ENCODE results near the gene PFDN5. TPM values are rescaled to one million over a fixed set of nuclear protein-coding genes. Genes with fewer than 3 reads are reported as not detected.

PFDN5 gene
- total RNA-seq, 4 donors from 2014 or later, result 518 to 673 (median 591) TPM

- Histone ChIP-seq H3K27me3 (no peaks in the 10 kb centered on the region), H3K4me1 (peaks cover 0 to 75% (median 39%) of the 10 kb centered on the region in 4 donors), H3K9me3 (no peaks in the 10 kb centered on the region), H3K4me3 (peak within 1 kb of the TSS; percentile 51 to 76 (median 63)), H3K27ac (peak within 1 kb of the TSS in 3 of 4 donors; percentile 66 to 75 (median 71)), H3K36me3 (peaks cover 0 to 53% (median 7%) of the 10 kb centered on the region in 3 donors)
- 1% methylated on average over 36 to 49 of the region's 51 CpGs for WGBS, 2 donors
- TF ChIP-seq EP300 (IDR thresholded peaks at IDR 0.05), result peak in 1 of 2 donors; percentile 74
- TF ChIP-seq CTCF (IDR thresholded peaks at IDR 0.05), result peak in 2 of 5 experiments; percentile 12 to 53
- peak in 1 of 2 donors; percentile 51 for TF ChIP-seq POLR2A (IDR thresholded peaks at IDR 0.05)
- DNase-seq (ENCODE audit: low spot score in 2 of 2), result peak; percentile 52 to 69
Measured at GRCh38 chr12:53299454-53300180, 4.3 kb downstream of the PFDN5 start, which contains the start of gene MYG1. TSS of gene MYG1 (plus strand) at chr12:53299695. CDS start at chr12:53299738, 43 bp downstream.

GRCh38 chr12:53300187-53300586 is 4.8 kb downstream of the PFDN5 start:
- TF ChIP-seq EP300 (IDR thresholded peaks at IDR 0.05) (no peak), CTCF (IDR thresholded peaks at IDR 0.05) (no peak), POLR2A (IDR thresholded peaks at IDR 0.05) (no peak)
- Histone ChIP-seq H3K27me3 (no peaks in the 10 kb centered on the region), H3K36me3 (peaks cover 0 to 56% (median 7%) of the 10 kb centered on the region in 3 donors), H3K9me3 (no peaks in the 10 kb centered on the region), H3K4me3 (peak overlapping the region; percentile 51 to 76 (median 63)), H3K27ac (peak overlapping the region in 3 of 4 donors; percentile 66 to 75 (median 71)), H3K4me1 (peaks cover 0 to 70% (median 37%) of the 10 kb centered on the region in 4 donors)
- DNase-seq (ENCODE audit: low spot score in 2 of 2), result no peak
- WGBS, 2 donors, result 2 to 3% methylated on average over 12 of the region's 12 CpGs

GRCh38 chr12:53302903-53303302 is 7.6 kb downstream of the PFDN5 start:
- no peak overlapping the region for H3K4me3 ChIP-seq
- peaks cover 0 to 72% (median 25%) of the 10 kb centered on the region in 3 donors for H3K36me3 ChIP-seq
- no peaks in the 10 kb centered on the region for H3K9me3 ChIP-seq
- 78 to 94% methylated on average over 3 to 5 of the region's 5 CpGs for WGBS, 2 donors
- H3K4me1 ChIP-seq, result peaks cover 0 to 49% (median 21%) of the 10 kb centered on the region in 4 donors
- DNase-seq (ENCODE audit: low spot score in 2 of 2), result no peak
- no peaks in the 10 kb centered on the region for H3K27me3 ChIP-seq
- no peak for TF ChIP-seq CTCF (IDR thresholded peaks at IDR 0.05)
- TF ChIP-seq POLR2A (IDR thresholded peaks at IDR 0.05), result no peak
- no peak for TF ChIP-seq EP300 (IDR thresholded peaks at IDR 0.05)
- H3K27ac ChIP-seq, result no peak overlapping the region

- Histone ChIP-seq H3K4me1 (peaks cover 0 to 18% (median 0%) of the 10 kb centered on the region in 4 donors), H3K36me3 (peaks cover 2 to 97% (median 31%) of the 10 kb centered on the region in 3 donors), H3K4me3 (no peak overlapping the region), H3K27ac (no peak overlapping the region), H3K27me3 (no peaks in the 10 kb centered on the region), H3K9me3 (no peaks in the 10 kb centered on the region)
- TF ChIP-seq CTCF (IDR thresholded peaks at IDR 0.05) (no peak), EP300 (IDR thresholded peaks at IDR 0.05) (no peak), POLR2A (IDR thresholded peaks at IDR 0.05) (no peak)
- 90 to 95% methylated on average over 7 to 10 of the region's 10 CpGs for WGBS, 2 donors
- no peak for DNase-seq (ENCODE audit: low spot score in 2 of 2)
Measured at GRCh38 chr12:53306826-53307225, 11.5 kb downstream of the PFDN5 start.

GRCh38 chr12:53308276-53308675 is 12.9 kb downstream of the PFDN5 start:
- no peak overlapping the region for H3K27ac ChIP-seq
- 72 to 74% methylated on average over 4 of the region's 4 CpGs for WGBS, 2 donors
- peaks cover 2 to 90% (median 31%) of the 10 kb centered on the region in 3 donors for H3K36me3 ChIP-seq

More at GRCh38 chr12:53308276-53308675, 12.9 kb downstream of the PFDN5 start:
- TF ChIP-seq EP300 (IDR thresholded peaks at IDR 0.05), result no peak
- TF ChIP-seq POLR2A (IDR thresholded peaks at IDR 0.05), result no peak
- TF ChIP-seq CTCF (IDR thresholded peaks at IDR 0.05), result no peak
- Histone ChIP-seq H3K4me1 (peaks cover 0 to 4% (median 0%) of the 10 kb centered on the region in 4 donors), H3K9me3 (no peaks in the 10 kb centered on the region), H3K4me3 (no peak overlapping the region), H3K27me3 (no peaks in the 10 kb centered on the region)
- DNase-seq (ENCODE audit: low spot score in 2 of 2), result no peak

All from tibial nerve (tissue), 4 donors.